Keratinocyte (primary cell): ENCODE results near the gene ARHGEF3.

Source experiments
- CTCF ChIP-seq, 3 experiments: IDR thresholded peaks in 1 of 3; conservative IDR thresholded peaks in 1 of 3; optimal IDR thresholded peaks in 1 of 3; 2 replicates in 2 of 3; 3 replicates in 1 of 3; pipeline versions ENCODE3 to v1.5.1; 2011; ENCODE audit warnings: low read length in 3 of 3, mild to moderate bottlenecking in 3 of 3, moderate library complexity in 2 of 3, control low read depth in 1 of 3, inconsistent platforms in 1 of 3; ENCODE audit not compliant: insufficient read depth in 2 of 3; ENCODE audit errors: extremely low read depth in 1 of 3
- EZH2 ChIP-seq: IDR thresholded peaks from one replicate; pipeline ENCODE4 v1.6.1; 2012; ENCODE audit warnings: inconsistent platforms, mild to moderate bottlenecking, low read length, moderate library complexity

DNA sequence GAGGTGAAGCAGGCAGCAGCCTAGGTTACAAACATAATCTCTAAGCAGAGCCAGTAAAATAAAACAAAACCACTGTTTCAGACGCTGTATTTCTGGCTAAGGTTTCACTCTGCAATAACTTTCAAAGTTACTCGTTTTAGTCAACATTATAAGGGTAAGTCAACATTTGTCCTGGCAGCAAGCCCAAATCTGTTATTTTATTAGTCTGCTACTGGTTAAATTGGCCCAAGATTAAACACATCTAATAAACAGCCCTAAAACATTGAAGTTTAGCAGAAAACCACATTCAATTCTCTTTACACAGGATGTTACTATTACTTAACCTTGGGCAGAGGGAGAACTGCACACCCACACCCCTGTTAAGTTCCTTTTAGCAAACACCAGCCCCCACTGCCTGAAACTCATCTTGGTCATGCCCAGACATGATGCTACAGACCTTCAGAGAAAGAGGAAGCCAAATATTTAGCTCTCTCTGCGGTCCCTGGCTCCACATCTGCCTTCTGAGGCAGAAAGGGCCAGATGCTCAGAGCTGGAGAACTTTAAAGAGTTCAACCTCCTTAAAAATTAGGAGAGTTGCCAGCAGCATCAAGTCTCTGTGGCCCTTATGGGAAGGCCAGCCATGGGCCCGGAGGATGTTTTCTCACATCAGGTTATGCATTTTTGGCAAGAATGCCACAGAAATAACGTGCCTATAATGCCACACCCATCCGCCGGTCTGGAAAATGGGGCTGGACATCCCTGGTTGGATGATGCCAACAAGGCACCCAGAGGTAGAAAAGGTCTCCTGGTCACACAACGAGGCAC is 17.9 kb downstream of the ARHGEF3 start:
- no peak for TF ChIP-seq EZH2
- TF ChIP-seq CTCF (optimal IDR thresholded peaks at IDR 0.05 in 1 of 3, IDR thresholded peaks at IDR 0.05 in 1 of 3, conservative IDR thresholded peaks at IDR 0.05 in 1 of 3; ENCODE audit: extremely low read depth in 1 of 3, insufficient read depth in 2 of 3, low read length in 3 of 3), result no peak
